NCI-H69 (cell line): Measurements from ENCODE around the gene TNXB.
"Not testable (repeated sequence)": the region's sequence is repeated elsewhere in the genome, so short reads cannot be mapped to it uniquely, and the experiment has no call there.

Experiments
- DNase-seq: peaks from one replicate; lab custom pipeline; 2025; lab: John Stamatoyannopoulos, UW

Gene TNXB

DNA sequence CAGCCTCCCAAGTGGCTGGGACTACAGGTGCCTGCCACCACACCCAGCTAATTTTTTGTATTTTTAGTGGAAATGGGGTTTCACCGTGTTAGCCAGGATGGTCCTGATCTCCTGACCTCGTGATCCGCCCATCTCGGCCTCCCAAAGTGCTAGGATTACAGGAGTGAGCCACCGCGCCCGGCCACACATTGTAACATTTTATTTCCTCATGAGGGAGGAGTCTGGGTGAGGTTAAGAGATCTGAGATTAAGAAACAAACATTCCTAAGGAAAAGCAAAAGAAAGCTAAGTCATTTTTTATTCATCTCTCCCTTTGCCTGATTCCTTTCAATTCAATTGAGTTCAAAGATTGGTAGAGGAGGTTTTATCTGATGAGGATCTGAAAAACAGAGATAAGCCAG is 35.1 kb upstream of the TNXB start:
- DNase-seq, result not testable (repeated sequence)

DNA sequence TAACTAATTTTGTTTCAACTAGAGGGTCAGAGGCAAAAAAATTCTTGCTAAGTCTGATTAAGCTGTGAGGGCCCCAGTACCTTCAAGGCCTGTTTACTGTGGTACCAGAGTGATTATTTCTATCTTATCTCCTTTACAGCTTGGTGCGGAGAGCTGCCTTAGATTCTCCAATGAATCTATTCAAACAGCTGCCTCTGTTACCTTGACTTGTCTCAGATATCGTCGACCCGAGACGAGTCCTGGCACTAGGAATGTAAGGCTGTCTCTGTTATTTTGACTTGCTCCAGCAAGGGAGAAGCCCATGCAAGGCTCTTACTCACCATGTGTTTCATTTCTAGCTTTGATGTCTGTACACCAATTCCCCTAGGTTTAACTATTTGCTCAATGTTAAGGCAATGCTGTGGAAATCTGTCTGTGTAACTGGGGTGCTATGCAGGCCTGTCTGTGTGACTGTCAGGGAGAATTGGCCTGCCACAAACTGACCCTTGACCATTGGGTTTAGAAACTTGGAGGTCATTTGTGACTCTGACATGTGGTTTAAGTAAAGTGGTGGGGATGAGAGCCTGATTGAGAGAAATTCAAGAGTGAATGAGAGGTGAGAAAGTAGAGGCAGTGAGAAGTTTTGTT is 31.4 kb upstream of the TNXB start:
- no peak for DNase-seq

DNA sequence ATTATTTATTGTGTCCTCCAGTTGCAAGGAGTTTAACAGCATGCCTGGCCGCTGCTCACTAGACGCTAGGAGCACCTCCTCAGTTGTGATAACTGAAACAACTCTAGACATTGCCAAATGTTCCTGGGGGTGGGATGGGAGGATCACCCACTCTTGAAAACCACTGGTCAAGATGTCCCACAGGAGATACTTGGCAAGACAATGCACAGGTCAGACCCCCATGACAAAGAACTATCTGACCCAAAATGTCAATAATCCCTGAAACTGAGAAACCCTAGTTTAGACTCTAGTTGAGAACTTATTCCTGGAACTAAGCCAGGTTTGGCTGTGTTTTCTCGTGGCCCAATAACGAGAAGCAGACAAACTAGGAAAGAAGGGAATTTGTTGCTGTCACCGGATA is 30.5 kb upstream of the TNXB start:
- no peak for DNase-seq

DNA sequence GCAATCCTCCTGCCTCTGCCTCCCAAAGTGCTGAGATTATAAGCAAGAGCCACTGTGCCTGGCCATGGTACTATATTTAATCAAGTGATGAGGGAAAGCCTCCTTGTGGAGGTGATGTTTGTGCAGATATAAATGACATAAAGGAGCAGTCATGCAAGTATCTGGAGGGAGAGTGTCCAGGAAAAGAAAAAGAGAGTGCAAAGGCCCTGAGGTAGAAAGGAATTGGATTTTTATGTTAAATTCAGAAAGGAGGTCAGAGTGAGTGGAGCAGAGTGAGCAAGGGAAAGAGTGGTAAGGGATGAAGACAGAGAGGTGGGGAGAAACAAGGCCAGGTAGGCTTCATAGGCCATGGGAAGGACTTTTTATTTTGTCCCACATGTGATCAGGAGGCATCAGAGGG is 28.3 kb upstream of the TNXB start:
- DNase-seq, result no peak

DNA sequence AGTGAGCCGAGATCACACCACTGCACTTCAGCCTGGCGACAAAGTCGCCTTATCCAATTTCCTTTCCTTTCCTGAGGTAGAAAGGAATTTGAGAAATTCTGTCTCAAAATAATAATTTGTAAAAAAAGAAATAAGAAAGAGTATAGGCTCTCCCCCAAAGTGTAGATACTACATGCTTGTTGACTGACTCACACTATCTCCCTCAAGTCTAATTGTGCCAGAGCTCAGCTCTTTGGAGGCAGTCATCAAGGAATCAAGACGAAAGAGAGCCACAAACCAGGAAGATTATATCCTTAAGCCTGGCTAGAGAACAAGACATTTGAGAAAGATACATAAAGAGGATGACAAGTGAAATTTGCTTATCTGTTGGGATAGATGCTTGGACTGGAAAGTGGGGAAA is 24.6 kb upstream of the TNXB start:
- DNase-seq, result no peak

DNA sequence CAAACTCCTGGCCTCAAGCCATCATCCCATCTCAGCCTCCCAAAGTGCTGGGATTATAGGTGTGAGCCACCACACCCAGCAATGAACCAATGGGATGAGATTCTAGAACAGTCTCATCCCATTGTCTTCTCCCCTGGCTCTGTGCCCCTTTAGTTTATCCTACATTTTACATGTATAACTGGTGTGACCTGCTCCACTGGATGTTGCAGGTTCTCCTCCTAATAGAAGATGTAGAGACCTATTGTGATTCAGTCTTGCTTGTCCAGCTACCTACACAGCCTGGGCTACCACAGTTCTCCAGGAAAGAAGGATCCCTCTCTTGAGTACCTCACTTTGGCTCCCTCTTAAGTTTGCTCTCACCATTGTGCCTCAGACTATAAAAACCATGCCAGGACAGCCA is 23.0 kb upstream of the TNXB start:
- DNase-seq, result no peak

DNA sequence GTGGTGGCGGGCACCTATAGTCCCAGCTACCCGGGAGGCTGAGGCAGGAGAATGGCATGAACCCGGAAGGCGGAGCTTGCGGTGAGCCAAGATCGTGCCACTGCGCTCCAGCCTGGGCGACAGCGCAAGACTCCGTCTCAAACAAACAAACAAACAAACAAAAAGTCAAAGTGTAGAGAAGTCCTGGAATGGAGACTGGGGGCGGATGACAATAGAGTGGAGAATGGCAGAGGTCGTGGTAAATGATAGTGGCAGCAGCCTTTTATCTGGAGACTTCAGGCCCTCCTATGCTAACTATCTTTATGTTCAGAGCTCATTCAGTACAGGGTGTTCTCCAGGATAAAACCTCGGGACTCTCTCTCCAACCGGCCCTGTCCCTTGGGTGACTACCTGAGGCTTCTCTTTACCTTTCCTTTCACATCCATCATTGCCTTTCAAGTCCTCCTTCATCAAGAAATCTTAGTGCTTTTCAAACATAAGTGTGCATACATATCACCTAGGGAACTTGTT is 22.4 kb upstream of the TNXB start:
- no peak for DNase-seq

DNA sequence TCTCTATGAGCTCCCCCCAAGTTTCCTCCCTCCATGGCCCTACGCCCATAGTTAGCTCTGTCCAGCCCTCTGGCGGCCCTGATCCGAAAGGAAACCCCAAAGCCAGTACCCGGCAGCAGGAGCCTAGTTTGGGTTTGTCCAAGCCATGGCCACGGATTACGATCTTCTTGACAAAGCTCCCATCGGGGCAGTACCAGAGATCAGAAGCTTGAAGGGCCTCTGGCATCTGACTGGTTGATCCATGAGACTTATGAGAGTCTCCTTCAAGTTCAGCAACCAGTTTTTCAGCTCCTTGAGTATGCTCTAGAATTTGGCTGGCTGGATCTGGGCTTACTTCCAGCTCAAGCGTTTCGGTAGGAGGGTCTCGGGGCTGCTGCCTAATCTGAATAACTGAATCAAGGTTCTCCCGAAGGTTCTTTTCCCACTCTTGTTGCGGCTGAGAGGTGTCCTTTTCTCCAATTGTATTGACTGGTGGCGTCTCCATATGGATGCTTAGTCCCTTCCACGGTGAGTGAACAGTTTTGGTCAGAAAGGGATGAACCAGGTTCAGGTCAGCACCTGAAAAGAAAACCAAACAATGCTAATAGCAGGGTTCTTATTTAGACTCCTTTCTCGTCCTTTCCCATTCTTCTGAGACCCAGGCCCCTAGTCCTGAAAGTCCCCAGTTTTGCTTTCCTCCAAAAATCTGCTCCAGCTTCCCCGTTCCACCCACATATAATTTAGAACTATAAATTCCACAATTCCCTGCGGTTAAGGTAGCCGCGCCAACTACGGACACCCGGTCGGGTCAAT is 20.4 kb upstream of the TNXB start:
- no peak for DNase-seq

DNA sequence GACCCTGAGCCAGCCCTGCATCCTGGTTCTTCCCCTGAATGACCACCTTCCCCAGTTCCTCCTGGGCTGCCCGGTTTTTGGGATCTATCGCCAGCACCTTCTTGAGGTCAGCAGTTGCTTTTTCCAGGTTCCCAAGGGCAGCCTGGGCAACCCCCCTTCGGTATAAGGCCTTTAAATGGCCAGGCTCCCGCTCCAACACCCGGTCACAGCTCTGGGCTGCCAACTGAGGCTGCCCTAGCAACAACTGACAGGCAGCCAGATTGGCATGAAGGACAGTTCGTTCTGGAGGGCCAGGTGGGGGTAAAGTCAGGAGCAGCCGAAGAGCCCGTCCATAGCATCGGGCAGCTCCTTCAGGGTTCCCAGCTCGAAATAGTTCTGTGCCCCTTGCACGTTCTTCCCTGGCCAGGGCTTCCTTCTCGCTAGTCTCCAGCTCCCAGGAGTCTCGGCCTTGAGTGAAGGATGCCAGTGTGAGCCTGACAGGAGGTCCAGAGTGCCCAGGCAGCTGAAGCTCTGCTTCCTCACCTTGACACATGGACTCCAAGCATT is 19.7 kb upstream of the TNXB start:
- DNase-seq, result no peak

DNA sequence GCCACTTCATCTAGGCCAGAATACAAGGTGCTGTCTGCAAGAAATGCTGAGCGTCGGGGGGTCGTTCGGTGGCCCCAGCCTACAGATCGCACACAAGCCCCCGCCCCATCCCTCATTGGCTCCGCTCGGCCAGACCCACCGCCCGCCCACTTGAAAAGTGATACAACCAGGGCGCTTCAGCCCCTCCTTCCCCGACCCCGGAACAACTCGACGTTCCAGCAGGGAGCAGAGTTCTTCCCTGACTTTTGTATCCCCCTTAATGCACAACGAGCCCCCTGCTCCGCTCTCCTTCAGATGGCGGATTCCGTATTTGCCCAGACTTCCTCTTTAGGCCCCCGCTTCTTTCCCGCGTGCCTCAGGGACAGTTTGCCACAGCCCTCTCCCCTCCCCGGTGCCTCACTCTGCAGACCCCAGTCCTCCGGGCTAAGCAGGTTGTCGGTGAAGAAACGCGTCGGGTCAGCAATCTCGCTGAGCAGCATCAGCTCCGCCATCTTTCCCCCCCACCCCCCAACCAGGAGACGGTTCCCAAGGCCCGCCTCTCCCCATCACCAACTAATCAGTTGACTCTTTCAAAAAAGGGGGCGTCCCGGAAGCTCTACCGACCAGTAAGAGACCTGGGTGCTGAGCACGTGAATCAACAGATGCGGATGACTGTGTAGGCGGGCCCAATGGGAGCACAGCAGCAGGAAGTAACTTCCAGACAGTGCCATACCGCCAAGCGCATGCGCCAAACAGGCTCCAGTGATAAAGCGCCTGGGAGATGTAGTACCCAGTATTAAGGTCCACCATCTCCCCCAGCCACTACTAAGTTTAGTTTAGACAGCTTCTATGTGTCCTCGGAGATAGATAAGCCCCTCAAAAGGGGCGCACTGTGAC is 18.8 kb upstream of the TNXB start, which contains the start of gene ATF6B:
ATF6B (minus strand) TSS at position 530 of the 876 bp plus-strand sequence; CDS start at position 491, 39 bp downstream.
- DNase-seq, result peak; percentile 99

DNA sequence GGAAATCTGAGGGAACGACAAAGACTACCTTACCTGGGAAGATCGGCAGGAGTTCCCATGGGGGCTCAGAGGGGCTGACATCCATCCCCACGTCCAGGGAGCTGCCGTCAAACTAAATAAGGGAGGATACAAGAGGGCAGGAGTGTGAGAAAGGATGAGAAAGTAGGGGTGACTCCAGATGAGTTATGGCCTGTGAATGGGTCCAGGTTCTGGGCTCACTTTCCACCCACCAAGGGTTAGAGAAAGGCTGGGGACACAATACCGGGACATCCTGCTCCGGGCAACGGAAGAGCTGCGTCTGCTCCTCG is 18.2 kb upstream of the TNXB start:
- DNase-seq, result no peak

DNA sequence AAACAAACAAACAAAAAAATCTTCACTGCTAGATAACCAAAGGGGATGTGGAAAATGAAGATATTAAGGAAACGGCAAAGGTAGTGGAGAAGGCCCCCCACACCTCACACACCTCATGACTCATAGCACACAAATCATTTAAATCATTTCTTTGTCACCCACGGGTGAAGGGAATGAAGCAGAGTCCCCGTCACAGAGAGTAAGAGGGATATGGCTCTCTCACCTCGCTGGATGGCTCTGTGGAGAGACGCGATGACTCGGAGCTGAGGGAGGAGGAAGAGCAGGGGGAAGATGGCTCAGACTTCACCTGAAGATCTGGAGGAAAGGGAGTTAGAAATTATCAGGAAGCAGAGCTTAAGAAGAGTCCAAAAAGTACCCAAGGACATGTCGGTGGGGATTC is 17.7 kb upstream of the TNXB start:
- DNase-seq, result no peak

DNA sequence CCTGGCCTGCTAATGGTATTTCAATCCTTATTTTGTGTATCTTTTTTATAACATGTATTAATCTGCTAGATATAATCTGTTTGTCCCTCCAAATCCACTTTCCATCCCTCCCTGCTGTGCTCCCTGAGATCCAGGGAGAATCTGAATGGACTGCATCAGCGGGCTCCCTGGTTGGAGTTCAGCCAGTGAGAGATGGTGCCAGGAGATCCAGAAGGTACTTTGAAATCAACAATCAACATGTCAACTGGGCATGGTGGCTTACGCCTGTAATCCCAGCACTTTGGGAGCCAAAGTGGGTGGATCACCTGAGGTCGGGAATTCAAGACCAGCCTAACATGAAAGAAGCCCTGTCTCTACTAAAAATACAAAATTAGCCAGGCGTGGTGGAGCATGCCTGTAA is 14.5 kb upstream of the TNXB start:
- DNase-seq, result no peak

DNA sequence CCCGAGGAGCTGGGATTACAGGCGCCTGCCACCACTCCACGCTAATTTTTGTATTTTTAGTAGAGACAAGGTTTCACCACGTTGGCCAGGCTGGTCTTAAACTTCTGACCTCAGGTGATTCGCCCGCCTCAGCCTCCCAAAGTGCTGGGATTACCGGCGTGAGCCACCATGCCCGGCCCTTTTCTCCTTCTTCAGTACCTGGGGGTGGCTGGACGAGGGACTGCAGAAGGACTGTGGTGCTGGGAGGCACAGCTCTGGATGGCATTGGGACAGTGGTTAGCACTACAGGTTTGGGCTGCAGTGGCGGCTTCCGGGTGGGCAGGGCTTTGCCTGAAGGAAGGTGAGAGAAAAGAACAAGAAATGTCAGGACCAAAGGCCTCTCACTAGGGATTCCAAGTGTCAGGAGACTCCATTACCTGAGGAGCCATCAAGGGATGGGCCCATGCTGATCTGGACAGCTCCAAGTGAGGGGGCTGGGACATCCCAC is 11.5 kb upstream of the TNXB start:
- no peak for DNase-seq

DNA sequence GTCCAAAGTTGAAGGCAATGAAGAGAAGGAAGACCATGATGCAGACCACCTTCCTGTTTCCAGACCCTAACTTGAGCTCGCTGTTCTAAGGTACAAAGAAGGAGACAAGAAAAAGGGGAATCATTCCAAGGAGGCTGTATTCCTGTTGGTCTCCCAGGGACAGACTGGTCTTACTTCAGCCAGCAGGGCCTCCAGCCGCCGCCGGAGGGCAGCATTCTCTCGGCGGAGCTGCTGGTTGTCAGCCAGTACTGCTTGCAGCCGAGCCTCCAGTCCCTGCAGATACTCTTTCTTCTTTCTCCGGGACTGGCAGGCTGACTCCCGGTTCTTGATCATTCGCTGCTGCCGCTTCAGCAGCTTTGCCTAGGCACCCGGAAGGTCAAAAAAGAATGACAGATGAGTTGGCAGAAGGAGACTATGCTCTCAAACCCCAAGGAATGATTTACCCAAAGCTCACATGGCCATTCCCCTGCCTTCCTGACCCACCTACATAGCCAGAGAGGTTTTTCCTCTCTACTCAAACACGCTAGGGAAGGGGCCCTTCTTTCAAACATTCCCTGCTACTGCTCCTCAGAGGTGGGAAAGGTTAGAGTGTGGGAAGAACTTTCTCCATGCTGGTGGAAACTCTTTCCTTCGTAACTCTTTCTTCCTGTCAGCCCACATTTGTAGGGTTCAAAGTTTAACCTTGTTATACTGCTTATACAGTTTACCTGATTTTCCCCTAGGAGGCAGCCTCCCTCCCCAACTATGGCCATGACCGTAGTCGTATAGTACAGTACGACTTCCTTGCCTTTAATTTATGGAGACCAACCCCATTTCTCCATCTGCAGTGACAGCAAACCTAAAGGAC is 9.9 kb upstream of the TNXB start:
- peak; percentile 82 for DNase-seq

DNA sequence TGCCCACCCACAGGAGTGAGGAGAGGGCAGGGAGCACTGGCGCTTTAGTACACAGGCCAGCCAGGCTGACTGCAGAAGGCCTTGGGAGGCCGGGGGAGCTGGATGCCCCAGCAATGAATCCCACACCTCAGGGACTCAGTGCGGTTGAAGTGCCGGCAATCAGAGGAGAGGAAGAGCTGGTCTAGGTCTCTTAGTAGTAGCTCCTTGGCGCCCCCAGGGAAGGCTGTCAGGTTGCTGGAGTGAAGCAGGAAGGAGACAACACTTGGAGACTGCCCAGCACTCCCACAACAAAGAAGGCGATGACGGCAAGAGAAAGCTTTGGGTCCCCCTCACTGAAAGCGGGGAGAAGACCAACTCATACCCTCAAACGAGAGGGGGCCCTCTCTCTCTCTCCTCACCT is 8.3 kb upstream of the TNXB start:
- no peak for DNase-seq

DNA sequence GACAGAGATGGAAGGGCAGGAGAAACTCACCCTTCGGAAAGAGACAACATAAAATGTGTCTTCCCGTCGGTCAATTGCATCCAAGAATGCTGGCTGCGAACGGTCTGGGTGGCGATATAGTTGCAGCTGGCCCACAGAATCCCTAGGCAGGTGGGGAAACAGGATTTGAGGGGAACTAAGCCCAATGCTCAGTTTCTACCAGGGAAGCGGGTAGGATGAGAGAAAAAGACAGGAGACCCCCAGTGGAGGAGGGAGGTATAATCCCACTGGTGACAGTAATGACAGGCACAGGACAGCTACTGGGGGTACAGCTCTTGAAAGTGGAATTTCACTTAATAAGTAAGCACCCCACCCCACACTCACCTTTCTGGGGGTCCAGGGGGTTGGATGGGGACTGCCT is 7.5 kb upstream of the TNXB start:
- peak; percentile 15 for DNase-seq

DNA sequence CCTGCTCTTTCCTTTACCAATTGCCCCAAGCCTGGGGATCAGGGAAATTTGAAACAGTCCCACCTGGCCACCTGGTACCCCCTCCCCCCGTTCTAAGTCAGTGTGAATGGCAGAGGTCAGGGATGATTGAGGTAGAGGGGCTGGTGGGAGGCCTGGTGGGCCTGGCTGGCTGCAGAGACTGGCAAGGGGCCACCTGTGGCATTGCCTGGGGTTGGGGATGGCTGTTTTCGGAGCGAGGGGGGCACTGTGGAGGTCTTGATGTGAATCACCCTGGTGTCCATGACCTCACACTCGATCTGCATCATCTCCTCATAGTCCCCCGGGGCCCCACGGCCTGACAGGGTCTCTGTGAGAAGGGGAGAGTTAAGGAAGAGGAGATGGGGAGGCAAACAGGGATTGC is 6.5 kb upstream of the TNXB start:
- DNase-seq, result no peak

DNA sequence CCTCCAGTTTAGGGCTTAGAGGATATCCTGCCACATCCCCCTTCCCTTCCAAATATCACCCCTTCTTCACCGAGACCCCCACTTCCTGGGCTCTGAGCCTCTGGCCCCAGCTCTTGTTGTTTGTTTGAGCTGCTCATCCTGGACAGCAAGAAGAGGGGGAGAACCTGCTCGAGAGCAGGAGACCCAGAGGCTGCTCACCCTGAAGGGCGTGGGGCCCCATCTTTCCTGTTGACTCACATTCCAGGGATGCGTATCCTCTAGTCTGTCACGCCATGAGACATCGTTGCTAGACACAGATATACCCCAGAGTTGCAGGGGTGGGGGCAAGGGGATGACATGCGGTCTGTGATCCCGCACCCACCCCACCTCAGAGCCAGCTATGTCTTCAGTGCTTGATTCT is 5.7 kb upstream of the TNXB start:
- no peak for DNase-seq

DNA sequence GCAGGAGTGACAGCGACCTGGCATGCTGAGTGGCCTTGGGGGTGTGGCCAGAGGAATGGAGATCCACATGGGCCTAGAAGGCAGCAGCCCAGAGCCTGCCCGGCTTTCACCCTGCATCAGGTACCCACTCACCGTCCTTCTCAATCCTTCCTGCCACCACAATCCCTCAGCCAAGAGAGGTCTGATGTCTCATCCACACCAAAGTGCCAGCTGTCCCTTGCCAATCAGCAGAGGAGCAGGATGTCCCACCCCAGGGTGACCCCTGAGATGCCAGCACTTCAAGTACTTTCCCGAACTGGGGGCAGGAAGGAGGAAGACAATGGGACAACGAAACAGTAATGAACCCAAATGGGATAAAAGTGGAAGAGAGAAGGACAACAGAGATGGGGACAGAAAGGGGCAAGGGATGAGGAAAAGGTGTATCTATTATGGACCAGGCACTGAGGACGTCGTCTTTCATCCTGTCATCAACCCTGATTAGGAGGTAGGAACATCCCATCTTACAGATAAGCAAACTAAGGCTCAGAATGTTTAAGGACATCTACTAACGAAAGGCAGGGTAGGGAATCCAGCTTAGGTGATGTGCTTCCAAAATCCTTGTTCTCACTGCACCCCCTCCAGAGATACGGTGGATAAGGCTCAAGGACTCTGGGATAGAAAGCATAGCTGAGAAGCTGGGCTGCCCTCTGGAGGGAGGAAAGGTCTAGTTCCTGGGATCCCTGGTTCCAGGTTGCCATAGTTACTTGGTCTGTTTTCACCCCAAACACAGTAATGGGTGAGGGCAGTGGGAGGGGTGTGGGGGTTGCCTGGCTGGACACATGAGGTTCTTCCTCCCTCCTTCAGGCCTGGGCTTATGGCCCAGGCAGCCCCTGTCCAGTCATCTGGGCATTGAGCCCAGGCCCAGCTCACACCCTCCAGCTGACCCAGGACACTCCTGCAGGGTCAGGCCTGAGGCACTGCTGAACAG is 4.5 kb upstream of the TNXB start:
- DNase-seq, result no peak
